Activated CD4-positive, alpha-beta T cell treated with anti-CD3 and anti-CD28 coated beads, Interleukin-2, Interleukin-4, amounts not matched to agents 100 ng/mL and 50 ng/mL, durations not matched to agents 16 hours and 8 hours (primary cell): ENCODE measurements around the gene KSR2.

ENCODE experiments used
- DNase-seq: peaks from one replicate; pipeline ENCODE4 v3.0.0-alpha.2; 2020; ENCODE audit warnings: low spot score

The KSR2 gene

DNA sequence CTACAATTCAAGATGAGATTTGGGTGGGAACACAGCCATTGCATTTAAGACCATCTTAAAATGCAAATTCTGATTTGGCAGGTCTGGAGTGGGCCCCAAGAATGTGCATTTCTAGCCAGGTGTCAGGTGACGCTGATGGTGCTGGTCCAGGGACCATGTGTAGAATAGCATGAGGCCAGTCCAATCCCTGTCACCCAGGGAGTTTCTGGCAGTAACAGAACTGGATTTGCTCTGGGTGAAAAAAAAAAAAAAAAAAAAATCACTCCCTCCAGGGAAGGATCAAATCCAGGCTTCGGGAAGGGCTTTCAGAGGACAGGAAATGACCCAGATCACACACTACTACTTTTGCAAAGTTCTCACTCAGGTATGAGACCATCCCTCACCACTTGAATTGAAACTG lies 394.1 kb downstream of the KSR2 start:
- DNase-seq = no peak

DNA sequence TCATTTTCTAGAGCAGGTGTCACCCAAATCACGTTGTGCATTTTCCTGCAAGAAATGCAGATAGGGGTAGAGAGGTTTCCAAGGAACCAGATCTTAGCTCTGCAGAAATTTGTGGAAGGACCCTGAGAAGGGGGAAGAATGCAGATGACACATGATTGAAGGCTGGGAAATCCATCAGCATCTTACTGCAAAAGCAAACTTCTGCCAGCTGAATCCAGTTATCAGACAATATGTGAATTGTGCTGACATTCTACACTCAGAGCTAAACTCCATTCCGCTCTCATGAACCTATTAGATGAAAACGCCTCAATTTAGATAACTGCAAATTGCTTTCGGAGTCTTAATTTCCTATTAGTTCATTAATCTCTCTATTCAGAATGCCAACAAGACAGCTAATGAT lies 396.0 kb downstream of the KSR2 start:
- DNase-seq = no peak

DNA sequence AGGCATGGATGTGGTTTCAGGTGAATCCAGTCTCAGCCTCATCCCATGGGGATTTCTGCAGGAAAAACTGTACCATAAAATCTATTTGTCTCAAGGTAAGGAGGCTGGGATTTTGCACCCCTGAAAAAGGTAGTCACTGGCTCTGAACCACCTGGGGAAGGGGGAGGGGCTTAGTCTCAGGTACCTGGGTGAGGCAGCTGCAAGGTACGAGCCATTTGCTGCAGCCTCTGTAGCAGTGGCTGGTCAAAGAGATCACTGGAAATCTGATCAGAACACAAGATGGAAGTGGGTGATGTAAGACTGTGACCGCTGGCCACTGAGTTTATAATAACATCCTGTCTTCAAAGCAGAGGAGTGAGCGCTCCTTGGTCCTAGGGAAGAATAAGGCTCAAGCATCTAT lies 397.5 kb downstream of the KSR2 start:
- no peak for DNase-seq

DNA sequence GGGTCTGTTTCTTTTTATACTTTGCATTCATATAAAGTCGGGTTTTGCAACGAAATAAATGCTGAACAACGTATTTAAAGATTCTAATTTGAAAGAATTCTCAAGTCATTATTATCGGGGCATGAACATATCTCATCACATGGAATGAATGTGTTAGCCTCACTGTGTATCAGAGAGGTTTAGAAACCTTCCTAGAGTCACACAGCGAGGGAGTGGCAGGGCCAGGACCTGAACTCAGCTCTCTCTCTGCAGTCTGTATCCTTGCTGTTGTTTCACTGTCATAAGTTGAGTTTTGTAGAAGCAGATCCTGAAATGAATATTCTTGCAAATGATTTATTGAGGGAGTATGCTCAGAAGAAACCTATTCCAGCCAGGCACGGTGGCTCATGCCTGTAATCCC lies 398.2 kb downstream of the KSR2 start:
- no peak for DNase-seq

DNA sequence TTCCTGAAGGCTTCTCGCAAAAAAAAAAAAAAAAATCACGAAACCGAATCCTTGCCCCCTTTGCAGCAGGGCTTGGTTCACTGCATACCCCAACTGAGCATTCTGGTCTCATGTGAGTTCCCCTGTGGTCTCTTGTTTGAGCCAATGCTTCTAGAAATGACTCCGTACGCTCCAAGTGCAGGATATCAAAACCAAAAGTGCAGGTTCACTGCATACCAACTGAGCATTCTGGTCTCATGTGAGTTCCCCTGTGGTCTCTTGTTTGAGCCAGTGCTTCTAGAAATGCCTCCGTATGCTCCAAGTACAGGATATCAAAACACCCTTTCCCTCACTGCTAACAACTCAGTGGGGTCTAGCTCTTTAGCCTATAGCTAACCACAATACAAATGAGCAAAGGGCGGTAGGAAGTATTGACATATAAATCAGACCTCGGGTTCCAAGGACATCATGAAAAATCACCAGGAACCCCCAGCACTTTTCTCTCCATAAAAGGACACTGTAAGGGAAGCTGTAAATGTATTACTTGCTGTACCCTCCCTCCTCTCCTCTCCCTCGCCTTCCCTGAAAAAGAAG lies 401.1 kb downstream of the KSR2 start:
- no peak for DNase-seq

DNA sequence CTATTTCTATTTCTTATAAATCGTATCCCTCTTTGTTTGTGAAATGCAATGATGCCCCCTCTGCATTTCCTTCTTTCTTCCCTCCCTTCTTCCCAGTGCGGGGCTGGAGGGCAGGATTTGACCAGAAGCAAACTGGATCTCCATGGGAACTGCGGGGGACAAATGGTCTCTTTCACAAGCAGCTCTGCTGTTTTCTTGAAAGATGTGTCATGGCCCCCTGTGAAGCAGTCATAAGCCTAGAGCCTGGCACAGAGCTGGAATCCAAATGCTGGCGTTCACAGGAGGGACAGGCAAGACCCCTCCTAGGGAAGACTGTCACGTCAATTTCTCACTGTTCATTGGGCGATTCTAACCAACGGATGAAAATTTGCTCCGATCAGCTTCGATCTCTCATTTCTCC lies 403.9 kb downstream of the KSR2 start:
- DNase-seq = no peak

DNA sequence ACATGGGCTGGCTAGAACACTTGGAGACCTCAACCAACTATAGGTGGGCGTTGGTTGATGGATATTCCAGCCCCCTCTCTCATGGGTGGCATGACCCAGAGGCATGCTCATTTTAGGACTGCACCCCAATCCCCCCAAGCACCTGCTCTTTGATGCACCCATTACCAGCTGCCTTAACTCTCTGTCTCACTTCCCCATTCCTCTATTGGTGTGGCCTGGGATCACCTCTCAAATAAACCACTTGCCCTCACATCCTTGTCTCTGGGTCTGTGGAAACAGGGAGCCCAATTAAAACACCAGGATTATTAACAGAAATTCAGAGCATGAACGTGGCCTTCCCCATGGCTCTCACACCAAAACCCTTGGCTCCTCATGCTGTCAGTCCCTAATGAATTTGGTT lies 405.1 kb downstream of the KSR2 start:
- DNase-seq = no peak

DNA sequence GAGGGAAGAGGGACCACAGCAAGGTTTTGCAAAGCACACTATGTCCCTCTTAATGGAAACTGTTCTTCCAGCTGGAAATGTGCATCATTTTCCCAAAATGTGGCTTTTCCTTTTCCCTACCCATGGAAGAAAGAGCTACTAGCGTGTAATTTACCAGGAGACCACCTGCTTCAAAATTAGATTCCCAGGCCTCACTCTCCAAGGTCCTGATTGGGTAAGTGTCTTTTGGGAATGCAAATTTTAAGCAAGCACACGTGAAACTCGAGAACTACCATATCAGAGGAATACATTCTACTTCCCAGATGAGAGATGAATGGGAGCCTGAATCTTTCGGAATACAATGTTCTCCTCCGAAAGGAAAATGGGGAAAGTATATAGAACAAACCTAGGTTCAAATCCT lies 405.8 kb downstream of the KSR2 start:
- no peak for DNase-seq

DNA sequence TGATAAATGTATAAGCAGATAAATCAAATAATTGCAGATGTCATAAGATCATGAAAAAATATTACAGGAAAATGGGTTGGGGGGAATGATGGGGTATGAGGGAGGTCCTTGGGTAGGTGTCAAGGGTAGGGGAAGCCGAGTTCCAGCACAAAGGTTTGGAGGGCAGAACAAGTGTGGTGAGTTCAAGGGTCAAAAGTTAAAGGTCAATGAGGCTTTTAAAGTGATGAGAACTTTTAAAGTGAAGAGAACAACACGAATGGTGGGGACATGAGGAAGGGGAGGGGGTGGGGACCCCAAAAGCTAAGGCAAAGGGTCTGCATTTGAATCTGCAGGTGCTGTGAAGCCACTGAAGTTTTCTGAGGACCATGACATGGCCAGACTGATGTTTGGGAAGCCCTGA lies 406.8 kb downstream of the KSR2 start:
- no peak for DNase-seq

DNA sequence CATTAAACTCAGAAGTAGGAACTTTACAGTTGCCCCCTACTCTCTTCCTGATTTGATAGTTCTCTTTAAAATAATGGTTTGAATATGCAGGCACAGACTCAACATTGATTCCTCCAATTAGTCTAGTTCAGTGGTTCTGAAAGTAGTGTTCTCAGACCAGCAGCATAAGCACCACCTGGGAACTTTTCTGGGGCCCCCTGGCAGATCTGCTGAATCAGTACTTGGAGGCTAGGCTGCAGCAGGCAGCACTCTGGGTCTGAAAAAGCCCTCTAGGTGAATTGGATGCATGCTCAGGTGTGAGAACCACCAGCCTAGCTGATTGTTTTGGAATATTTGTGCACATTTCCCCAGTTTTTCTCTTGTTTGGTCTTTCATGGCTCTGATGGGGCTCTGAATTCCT lies 408.8 kb downstream of the KSR2 start:
- DNase-seq = no peak

DNA sequence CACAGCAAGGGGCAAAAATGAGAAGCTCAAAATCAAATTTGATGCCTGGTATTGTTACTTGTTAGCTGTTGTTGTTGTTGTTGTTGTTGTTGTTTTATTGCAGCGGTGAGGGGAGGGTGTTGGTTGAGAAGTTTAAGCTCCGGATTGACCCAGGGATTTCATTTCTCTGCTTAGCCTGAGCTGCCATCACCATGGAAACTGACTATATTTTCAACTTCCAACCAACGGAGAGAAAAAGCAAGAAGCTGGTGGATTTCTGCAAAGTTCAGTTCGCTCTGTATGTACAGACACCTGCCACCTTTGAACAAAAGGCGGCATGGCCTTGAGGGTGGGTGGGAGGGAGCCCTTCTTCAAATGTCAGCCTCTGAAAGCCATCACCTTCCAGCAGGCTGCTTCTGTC lies 412.9 kb downstream of the KSR2 start:
- no peak for DNase-seq

DNA sequence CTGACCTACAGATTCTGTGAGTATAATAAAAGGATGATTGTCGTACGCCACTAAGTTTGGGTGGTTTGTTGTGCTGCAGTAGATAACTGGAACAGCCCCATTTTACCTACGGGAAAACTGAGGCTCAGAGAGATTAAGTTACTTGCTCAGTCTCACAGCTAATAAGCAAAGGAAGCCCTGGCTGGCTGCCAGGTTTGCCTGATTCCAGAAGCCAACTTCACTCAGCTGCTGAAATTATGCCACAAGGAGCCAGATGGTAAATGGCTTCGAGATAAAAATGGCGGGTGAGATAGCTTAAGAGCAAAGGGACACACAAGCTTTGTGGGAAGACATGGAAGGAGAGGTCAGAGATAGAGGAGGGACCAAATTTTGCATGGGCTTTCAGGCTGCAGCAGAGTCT lies 415.8 kb downstream of the KSR2 start:
- DNase-seq = no peak

DNA sequence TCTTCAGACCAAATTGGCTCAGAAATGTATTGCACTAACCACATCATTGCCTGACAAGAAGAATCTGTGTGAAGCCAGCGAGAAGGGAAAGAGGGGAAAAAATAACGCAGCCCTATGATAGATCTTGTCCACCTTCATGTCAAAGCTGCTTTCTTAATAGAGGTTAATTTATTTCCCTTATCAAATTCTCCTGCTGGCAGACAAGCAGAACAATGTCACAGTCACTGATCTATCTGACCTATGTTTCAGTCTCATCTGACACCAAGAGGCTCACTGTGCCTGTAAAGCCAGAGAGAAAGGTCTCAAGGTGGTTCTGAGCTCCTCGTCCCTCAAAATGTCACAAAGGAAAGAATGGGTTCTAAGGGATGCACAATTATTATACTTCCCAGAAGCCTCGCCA lies 417.1 kb downstream of the KSR2 start:
- no peak for DNase-seq

DNA sequence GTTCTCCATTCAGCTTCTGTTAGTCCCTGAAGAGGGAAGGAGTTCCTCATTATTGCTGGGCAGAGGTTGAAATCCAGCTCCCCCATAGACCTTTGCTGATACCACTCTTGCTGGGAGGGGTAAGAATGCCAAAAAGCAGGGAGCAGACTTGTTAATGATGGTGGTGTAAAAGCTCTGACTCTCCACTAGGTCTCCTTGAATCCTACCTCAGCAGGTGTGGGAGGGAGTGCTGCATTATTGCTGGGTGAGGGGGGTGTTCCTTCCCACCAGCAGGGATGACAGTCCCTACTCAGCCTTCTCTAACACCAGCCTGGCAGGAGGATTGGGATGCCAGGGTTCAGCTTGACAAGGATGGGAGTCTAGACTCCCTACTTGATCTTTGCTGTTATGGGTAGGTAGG lies 421.6 kb downstream of the KSR2 start:
- DNase-seq = no peak

DNA sequence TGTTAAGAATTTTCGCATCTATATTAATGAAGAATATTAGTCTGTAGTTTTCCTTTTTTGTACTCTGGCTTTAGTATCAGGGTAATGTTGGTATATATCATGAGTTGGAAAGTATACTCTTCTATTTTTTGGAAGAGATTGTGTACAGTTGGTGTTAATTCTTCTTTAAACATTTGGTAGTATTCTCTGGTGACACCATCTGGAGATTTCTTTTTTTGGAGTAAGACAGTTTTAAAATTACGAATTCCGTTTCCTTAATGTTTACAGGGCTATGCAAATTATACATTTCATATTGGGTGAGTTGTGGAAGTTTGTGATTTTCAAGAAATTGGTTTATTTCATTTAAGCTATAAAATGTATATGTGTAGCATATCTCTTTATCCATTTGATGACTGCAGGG lies 423.6 kb downstream of the KSR2 start:
- no peak for DNase-seq

DNA sequence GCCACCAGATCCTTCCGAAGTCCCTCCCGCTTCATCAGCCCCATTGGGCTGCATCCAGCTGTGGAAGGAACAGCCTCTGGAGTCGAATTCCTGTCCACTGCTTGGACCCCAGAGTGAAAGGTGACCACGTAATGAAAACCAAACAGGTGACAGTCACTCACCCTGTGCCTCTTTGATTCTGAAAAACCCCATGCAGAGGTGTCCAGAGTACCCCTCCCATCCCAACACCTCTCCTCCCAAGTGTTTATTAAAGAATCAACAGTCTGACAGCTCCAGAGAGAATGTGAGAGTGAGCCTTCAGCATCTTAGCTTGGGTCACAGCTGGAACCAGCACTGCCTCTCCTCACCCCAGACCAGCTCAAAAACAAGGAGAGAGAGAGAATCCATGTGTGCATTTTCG lies 428.8 kb downstream of the KSR2 start:
- no peak for DNase-seq

DNA sequence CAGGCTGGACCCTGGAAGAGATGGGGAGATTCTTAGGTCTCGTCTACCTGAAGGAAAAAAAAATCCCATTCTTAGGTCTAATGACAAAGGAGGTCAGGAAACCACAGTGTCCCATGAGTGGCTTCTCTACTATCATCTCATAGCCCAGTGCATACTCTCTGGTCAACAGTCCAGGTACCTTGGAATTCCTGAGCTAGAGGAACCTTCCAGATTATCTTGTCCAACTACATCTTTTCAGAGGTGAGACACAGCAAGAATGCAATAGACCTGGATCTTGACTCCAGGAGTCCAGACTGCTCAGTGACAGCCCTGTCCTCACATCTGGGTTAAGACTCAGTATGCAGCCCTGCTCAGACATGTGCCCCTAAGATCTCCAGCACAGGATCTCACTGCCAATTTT lies 429.9 kb downstream of the KSR2 start:
- DNase-seq = no peak

DNA sequence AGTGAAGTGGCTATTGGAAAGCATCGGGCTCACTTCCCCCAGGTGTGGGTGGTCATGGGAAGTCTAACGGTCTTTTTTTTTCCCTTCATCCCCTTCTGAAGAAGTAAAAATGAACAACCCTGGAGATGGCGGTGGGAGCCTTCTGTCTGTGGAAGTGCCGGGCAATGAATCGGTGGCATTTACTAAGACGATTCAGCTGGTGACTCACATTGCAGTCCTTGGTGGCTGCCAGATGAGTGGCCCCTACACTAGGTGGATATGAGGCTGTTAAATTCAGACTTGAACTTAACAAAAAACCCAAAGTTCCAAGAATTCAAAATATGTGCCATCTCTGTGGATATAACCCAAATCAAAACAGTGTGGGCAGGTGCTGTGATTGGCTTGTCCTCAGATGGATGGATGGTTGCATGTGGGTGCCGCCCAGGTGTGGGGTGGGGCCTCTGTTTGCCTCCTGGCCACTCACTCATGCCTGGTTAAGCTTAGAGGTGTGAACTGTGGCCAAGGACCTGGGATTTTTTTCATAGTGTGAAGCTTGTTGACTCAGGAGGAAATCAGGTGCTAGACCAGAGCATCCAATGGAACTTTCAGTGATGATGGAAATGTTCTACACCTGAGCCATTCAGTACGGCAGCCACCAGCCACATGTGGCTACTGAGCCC lies 430.6 kb downstream of the KSR2 start:
- no peak for DNase-seq

DNA sequence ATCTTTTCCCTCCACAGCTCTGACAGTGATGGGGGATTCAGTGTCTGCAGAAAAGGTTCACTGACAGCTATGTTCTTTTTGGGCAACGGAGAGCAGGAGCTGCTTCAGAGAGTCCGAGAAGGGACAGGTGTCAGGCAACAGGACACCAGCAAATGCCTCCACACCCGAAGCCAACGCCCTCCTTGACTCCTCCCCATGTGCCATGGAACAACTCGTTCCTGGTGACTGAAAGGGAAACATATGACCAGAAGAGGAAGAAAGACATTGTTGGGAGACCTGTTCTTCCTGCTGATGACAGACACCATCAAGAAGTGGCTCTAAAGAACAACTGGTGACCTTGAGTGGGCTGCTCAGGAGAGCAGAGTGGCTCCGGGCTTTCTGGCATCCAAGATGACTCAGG lies 435.1 kb downstream of the KSR2 start:
- no peak for DNase-seq

DNA sequence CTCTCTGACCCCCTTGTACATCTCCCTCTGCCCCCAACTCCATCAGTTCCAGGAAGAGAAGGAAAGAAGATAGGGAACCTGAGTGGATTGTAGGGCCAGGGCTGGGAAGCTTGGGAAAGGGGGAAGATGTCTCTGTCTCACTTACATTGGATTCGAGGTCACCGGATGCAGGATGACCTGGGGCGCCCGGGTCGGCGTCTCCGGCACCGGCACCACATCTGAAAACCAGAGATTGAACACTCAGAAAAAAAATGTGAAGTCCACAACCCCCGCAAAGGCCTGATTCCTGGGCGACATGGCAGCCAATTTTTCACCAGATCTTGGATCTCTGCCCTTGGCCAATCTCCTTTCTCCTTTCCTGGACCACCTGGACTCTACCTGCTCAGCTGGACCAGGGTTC lies 438.0 kb downstream of the KSR2 start:
- DNase-seq = no peak

DNA sequence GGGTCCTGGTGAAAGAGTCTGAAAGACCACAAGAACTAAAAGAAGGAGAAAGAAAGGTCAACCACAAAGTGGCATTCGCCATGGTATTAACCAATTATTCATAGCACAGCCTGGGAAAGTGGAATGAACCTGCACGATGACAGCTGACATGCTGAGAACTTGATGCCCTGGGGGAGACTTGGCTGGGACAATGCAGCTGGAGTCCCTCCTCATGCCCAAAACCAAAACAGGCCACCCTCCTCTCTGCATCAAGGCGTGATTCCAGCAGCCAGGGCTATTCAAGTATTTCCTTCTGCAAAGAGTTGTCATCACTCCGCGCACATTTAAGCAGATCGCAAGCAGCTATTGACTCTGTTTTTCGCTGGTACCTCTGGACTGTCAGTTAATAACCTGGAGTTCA lies 440.3 kb downstream of the KSR2 start:
- no peak for DNase-seq

DNA sequence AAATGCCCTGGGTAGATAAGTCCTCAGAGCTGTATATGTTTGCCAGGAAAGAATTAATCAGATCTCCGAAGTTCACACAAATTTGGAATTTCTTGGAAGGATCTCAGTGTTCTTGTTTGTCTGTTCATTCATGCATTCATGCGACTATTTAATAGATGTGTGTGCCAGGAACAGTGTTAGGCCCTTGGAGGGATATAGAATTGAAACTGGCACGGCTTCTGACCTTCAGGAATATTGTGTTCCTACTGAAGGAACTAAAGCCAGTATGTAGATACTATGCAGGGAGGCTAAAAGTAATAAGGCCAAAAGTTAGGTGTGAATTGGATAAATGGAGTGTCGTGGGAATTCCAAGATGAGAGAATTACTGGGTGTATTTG lies 441.3 kb downstream of the KSR2 start:
- DNase-seq = no peak

DNA sequence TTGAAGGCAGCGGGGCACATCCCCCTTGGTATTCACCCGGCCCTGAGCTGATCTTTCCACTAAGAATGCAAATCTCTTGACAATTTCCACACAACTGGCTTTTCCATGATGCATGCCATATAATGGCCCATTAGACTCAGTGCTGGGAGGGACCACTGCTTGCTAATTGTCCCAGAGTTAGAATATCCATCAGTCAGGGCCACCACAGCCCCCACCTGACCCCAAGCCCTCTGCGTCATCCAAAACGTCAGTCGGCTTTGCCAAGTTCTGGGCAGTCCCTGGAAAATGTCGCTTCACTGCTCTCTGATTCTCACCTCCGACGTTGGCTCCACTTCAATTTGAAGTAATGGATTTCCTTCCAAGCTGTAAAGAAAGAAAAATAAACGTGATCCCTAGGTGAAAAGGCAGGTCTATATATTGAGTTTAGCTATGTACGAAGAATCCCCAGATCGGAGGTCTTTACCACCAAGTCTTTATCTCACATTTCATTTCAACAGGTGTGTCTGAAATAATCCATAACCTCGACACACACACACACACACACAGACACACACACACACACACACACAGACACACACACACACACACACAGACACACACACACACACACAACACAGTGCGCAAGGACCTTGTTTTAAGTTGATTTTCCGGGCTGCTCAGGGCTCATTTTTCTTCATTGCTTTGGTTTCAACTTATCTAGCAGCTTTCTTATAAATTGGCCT lies 441.9 kb downstream of the KSR2 start:
- no peak for DNase-seq

DNA sequence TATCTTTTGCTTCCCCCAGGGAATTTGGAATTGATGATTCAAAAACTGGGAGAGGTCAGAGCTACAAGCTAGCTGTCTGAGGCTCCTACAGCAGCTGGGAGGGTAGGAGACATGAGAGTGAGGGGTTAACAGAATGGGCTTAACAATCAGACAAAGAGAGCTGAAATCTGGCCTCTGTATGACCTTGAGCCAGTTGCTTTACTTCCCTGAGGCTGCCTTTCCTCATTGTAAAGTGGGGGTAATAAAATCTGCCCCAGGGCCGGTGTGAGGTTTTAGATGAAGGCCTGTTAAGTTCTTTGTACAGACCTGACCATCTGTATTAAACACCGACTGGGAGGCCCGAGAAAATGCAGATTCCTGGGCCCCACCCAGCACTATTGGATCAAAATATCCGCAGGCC lies 443.0 kb downstream of the KSR2 start:
- DNase-seq = no peak
